A549 treated with Mapracorat at 1 μM for 4 hours (cell line): ENCODE results near the gene ALDH8A1. TPM values are rescaled to one million over a fixed set of nuclear protein-coding genes. Genes with fewer than 3 reads are reported as not detected.

Source experiments
- total RNA-seq: library from RNA; stranded (reverse); fragments of 200-300 nt; extraction: Qiagen RNA extraction; gene quantifications from 5 replicates; pipeline ENCODE4 v1.2.3, GENCODE V29; 2022

Gene ALDH8A1
- 0.07 to 0.25 TPM (median 0.16 TPM) in 5 replicates for total RNA-seq

GRCh38 chr6:134949927-134950326 lies at the start of gene ALDH8A1:
ALDH8A1 (minus strand) TSS chr6:134950101; CDS start chr6:134950053, 48 bp downstream.

Other genes with a start within 250 kb of the ALDH8A1 start
- gene HBS1L, start 104.7 kb upstream of the ALDH8A1 start, total RNA-seq = 26.6 to 35.0 TPM (median 29.7 TPM) in 5 replicates
- gene MYB, start 231.2 kb upstream of the ALDH8A1 start, total RNA-seq = 0.57 to 1.2 TPM (median 0.77 TPM) in 5 replicates